Epithelial cell of prostate (primary cell): ENCODE measurements around the gene TSSK6.
A peak's percentile ranks its signal among the peaks of the same experiment; 100 is the strongest.

ENCODE experiments used
- DNase-seq: peaks from one replicate; pipeline ENCODE4 v3.0.0-alpha.2; 2011; ENCODE audit warnings: low read depth, low spot score
- H3K27ac ChIP-seq: fragments of 450-650 bp; 2 replicates; pipeline ENCODE4 v1.5.1; 2017; ENCODE audit warnings: mild to moderate bottlenecking

Gene TSSK6

DNA sequence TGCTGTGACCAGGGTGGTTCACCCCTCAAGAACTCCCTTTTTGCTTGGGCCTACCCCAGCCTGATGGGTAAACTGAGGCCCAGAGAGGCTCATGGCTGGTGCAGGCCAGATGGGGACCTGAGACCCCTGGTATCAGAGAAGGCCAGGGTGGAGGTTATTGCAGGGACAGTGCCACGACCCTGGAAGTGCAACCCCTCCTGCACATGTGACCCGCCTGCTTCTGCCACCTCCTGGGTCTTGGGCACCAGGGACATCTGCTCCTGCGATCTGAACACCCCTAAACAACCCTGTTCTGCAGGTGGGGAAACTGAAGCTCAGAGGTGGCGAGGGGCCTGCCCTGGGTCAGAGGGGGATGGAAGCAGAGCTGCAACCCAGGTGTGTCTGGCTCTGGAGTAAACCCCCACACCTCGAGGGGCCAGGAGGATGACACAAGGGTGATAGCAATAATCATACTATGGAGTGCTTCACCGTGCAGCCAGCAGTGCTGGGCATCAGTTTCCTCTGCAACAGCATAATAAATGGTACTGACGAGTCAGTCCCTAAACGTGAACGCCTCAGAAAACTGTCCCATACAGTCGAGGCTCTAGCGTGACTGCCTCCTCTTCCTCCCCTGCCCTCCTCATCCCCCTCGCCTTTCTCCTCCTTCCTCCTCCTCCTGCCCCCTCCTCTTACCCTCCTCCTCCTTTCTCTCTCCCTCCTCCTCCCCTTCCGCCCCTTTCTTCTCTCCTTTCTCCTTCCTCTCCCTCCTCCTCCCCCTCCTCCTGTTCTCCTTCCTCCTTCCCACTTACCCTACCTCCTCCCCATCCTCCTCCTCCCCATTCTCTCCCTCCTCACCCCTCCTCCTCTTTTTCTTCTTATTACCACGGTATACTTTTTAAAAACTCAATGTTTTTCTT, 17.7 kb upstream of the TSSK6 start:
- no peak overlapping the region for H3K27ac ChIP-seq
- no peak for DNase-seq

DNA sequence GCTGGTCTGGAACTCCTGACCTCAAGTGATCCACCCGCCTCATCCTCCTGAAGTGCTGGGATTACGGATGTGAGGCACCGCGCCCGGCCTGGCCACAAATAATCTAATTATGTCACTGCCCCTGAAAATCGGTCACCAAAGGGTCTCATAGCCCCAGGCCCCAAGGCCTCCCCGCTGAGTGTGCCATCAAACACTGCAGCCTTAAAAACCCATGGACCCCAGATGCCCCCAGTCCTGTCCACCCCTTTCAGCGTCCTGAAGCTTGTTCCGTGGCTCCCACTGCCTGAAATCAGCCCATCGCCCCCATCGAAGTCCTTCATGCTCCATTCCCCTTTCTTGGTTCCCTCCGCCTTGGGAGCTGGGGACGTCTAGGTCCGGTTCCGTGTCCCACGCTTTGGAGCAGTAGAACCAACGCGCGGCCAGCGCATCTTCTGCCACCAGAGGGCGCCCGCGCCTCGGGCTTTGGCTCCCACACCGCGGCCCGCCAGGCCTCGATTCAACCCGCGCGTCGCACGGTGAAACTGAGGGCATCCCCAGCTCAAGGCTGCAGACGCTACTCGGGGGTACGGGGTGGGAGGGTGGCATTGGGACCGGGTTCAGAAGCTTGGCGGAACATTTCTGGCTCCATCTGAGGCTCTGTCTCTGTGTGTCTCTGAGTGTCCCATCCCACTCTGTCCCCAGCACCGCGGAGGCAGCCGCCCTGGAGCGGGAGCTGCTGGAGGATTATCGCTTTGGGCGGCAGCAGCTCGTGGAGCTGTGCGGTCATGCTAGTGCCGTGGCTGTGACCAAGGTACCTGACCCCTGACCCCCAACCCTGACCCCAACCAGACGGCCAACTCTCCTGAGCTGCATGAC, 16.8 kb upstream of the TSSK6 start:
- no peak for DNase-seq
- no peak overlapping the region for H3K27ac ChIP-seq

DNA sequence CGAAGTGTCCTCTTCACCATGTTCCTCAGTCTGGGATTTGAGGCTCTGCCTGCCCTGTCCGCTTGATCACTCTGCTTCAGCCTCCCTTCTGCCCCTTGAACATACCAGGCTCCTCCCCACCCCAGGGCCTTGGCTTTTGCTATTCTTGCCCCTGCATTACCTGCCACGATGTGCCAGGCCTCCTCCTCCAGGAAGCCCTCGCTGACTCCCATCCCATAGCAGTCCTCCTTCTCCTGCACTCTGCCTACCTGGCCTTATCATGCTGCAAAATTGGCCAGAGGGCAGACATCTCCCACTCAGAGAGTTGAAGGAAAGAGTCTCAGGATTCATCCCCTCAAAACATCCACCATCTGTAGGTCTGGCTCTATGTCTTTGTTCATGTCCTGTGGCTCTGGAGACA, 15.5 kb upstream of the TSSK6 start:
- no peak for DNase-seq

DNA sequence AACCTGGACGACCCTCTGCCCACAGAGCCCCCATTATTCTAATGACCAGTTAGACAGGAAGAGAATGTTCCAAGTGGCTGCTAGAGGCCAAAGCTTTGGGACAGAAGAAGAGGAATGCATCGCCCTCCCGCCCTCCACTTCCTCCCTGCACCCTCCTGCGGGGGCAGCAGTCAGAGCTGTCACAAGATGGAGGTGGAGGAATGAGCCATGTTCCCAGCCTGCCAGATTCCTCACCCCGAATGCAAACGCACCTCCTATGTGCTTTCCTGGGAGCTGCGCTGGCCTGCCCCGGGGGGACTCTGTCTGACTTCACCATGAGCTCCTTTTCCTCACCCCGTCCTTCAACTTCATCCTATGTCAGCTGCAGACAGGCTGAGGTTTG, 15.1 kb upstream of the TSSK6 start:
- no peak overlapping the region for H3K27ac ChIP-seq
- DNase-seq, result no peak

More for the DNA sequence above, 15.5 kb upstream of the TSSK6 start:
- no peak overlapping the region for H3K27ac ChIP-seq

DNA sequence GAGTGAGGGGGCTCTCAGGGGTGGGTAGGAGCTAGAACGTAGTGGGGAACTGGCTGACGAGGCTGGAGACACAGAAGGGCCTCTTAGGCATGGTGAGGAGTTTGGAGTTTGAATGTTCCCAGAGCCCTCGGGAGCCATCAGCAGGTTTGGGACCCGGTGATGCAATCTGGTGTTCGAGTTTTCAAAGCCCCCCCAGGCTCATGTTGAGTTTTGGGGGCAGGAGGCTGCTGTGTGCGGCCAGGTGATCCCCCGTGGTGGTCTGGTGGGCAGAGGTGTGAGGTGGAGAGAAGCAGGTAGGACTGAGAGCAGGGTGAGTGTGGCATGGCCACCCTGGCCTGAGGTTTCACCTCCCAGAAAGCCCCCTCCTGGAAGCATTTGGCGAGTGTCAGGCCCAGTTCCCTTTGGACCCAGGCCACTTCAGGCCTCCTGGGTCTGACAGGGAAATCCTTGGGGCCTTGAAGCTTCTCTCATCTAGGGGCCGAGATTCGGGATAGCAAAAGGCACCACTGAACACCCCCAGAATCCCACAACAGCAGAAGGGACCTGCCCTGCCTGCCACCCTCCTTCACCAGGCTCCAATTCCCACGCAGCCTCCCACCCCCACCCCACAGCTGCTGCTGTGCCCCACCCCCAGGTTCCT, 14.6 kb upstream of the TSSK6 start:
- no peak for DNase-seq
- H3K27ac ChIP-seq, result no peak overlapping the region

DNA sequence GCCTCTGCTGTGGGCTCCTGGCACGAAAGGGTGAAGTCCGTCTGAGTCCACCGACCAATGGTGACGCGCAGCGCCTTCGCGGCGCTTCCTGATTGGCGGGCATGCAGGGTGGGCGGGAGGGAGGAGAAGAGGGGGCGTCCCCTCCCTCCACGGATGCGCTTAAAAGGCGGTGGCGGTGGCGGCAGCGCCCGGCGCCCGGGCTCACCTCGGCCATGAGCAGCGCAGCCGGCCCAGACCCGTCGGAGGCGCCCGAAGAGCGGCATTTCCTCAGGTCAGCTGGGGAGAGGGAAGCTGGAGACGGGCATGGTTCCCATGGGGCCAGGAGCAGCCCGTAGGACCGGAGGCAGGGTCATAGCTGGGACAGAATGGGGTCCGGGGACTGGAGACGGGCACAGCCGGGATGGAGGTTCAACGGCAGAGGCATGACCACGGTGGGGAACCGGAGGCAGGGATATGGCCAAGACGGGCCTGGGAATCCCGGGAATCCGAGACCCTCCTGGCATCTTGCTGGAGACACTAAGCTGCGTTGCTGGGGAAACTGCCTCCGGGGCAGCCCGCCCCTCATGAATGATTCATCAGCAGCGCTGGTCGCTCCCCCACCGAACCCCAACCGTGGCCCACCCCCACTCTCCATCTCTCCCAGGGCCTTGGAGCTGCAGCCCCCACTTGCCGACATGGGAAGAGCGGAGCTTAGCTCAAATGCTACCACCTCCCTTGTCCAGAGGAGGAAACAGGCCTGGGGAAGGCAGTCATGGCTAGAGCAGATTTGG, 13.6 kb upstream of the TSSK6 start, which contains the start of gene YJEFN3:
Gene YJEFN3, plus strand, starts transcription at position 191 of the 770 bp plus-strand sequence. Its CDS starts 22 bp downstream, at position 213.
- DNase-seq, result no peak
- no peak within 1 kb of the TSS for H3K27ac ChIP-seq

DNA sequence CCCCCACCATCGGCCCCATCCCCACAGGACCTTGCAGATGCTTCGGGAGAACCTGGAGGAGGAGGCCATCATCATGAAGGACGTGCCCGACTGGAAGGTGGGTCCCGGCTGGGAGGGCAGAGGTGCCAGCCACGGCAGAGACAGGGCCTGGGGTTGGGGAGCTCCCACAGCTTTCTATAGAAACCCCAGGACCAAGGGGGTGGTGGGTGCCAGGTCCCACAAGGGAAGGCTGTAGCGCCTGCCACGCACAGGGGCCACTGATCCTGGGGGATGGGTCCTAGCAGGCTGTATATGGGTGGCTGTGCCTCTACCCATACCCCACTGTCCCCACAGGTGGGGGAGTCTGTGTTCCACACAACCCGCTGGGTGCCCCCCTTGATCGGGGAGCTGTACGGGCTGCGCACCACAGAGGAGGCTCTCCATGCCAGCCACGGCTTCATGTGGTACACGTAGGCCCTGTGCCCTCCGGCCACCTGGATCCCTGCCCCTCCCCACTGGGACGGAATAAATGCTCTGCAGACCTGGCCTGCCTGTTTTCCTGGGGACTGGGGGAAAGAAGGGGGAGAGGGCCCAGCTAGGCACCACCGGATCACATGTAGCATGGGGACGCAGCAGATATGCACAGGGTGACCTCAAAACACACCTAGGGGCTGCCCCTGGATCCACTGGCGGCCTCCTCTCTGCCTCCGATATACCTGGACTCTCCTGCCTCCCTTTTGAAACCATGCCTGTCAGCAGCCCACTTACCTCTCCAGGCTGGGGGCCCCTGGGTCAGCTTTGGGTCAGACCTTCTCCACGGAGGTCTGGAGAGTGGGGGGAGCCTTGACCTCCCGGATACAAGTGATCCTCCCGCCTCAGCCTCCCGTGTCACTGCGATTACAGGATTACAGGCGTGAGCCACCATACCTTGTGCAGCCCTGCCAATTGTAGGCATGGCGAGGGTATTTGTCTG, 12.6 kb upstream of the TSSK6 start:
- no peak overlapping the region for H3K27ac ChIP-seq
- no peak for DNase-seq

DNA sequence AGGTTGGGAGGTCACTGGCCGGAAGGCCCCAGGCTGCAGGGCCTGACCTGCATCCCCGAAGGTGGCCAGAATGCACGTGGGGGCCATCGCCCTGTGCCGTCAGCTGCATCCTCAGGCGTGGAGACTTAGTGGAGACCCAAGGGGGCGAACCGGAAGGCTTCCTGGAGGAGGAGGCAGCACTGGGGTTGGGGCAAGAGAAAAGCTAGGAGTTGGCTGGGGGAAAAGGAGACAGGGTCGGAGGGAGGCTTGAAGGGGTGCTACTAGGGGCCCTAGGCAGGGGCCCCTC, 12.0 kb upstream of the TSSK6 start:
- DNase-seq, result no peak
- H3K27ac ChIP-seq, result no peak overlapping the region

DNA sequence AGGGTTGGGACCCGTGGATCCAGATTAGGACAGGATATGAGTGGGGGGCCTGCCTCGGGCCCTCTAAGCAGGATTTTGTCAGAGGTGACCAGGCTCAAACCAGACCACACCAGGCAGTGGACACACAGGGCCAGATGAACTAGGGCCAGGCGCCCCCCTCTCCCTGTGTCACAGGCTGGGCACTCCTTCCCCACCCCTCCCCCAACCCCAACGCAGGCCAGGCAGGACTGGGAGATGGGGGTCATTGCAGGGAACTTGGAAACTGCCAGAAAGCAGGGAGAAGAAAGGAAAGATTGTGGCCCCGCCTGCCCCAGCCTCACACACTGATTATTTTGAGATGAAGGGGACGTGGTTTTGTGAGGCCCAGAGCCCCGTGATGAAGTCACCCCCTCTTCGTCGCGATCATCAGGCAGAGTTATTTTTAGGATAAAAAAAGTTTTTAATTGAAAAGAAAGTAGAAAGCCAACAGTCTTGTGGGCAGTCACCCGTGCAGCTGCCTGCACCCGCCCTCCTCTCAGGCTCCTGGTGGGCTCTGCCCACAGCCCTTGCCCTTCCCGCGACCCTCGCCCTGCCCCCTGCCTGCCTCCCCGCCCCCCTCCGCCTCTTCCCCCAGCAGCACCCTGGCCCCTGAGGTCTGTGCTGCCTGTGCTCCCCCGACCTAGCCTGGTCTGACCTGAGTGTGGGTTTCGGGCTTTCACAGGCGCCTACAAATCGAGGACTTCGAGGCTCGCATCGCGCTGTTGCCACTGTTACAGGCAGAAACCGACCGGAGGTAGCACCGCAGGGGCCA, 11.4 kb upstream of the TSSK6 start:
- no peak overlapping the region for H3K27ac ChIP-seq
- DNase-seq, result no peak

DNA sequence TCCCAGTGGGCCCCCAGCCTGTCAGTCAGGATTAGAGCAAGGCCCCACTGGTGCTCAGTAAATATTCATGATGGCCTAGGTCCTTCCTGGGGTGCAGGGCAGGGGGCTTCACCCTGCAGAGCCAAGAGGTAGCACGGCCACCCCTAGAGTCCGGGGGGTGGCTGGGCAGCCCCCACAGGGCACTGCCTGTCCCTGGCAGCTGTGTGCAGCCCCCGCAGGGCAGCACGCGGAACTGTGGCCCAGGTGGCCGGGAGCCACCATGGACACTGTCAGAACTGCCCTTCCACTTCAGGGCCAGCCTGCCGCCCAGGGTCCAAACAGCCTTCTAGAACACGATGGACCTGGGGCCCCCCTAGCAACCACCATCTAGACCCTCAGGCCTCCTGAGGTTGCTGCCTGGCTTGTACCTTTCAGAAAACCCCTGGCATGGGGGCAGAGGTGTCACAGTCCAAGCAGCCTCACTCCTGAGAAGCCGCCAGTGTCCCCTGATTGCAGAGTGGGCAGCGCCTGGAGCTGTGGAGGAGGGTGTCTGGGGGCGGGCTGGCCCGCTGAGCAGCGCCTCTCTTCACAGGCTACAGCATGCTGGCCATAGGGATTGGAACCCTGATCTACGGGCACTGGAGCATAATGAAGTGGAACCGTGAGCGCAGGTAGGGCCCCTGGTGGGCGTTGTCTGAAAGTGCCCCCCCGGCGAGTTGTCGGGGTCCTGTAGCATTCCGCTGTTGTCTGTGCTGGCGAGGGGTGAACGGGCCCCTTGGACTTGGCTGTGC, 10.4 kb upstream of the TSSK6 start:
- H3K27ac ChIP-seq, result no peak overlapping the region
- DNase-seq, result no peak

DNA sequence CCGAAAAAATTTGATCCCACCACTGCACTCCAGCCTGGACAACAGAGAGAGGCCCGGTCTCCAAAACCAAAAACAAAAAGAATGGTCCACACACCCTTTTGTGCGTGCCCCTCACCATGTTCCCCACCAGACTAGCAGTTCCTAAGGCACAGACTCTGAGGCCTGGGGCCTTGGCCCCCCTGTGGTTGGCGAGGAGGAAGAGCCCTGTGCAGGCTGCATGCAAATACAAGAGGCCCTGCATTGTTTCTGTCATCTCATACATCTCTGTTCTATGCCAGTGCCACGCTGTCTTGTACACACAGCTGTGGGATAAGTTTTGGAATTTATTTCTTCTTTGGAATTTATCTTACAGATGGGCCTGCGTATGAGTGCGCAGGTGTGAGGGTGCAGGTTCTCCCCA, 8.7 kb upstream of the TSSK6 start:
- H3K27ac ChIP-seq, result no peak overlapping the region
- no peak for DNase-seq

DNA sequence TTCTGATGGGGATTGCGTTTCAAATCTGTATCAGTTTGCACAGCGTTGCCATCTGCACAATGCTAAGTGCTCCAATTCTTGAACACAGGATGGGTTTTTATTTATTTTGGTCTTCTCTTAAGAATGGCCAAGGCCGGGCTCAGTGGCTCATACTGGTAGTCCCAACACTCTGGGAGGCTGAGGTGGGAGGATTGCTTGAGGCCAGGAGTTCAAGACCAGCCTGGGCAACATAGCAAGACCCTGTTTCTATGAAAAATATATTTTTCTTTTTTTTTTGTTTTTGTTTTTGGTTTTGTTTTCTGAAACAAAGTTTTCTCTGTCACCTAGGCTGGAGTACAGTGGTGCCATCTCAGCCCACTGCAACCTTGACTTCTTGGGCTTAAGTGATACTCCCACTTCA, 7.8 kb upstream of the TSSK6 start:
- no peak overlapping the region for H3K27ac ChIP-seq
- no peak for DNase-seq

DNA sequence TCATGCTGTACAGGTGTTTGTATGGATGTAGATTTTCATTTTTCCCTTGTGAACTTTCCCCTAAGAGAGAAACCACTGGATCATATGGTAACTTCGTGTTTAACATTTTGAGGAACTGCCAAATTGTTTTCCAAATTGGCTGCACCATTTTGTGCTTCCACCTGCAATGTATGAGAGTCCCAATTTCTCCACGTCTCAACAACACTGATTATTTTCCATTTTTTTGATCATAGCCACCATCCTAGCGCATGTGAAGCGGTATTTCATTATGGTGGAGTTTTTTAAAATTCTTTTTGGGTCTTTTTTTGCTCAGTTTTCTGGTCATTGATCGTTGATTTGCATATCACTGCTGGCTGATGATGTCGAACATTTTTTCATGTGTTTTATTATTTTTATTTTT, 5.6 kb upstream of the TSSK6 start:
- no peak overlapping the region for H3K27ac ChIP-seq
- DNase-seq, result no peak

DNA sequence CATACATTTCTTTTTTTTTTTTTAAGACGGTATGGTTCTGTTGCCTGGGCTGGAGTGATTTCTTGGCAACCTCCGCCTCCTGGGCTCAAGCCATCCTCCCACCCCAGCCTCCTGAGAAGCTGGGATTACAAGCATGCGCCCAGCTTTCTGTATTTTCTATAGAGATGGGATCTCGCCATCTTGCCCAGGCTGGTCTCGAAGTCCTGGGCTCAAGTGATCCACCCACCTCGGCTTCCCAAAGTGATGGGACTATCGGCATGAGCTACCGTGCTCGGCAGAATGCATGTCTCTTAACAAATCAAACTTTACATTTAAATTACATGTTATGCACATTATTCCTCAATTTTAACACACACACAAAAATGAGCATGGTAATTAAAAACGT, 1.9 kb upstream of the TSSK6 start:
- no peak overlapping the region for H3K27ac ChIP-seq

DNA sequence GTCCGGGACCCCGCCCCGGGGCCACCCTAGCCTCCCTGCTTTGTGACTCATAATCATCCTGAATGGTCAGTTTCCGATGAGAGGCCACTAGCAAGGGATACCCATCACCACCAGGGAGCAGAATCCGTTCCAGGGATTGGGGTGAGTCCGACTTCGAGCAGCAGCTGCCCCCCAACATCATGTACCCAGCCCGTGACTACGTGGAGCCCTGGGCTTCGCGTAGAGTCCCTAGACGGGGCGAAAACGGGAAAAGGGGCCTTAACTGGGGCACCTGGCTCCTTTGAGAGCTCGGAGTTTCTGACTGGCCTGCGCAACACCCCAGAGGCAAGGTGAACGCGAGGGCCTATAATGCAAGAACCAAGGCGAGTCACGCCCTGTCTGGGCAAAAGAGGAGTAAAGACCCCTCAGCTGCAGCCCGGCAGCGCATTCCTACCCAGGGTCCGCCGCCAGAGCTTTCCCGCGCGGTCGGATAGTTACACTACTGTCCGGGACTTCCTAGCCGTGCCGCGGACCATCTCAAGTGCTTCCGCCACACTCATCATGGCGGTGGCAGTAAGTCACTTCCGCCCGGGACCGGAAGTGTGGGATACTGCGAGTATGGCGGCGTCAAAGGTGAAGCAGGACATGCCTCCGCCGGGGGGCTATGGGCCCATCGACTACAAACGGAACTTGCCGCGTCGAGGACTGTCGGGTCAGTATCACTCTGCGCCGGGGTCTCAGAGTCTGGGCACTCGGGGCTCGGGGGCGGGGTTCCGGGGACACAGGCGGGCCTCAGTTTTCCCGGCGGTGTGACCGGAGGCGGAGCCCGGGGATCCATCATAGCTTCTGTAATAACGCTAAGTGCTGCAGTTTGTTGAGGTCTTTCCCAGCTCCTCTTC, 533 bp upstream of the TSSK6 start, which contains the start of gene NDUFA13:
Gene NDUFA13, plus strand, starts transcription at position 584 of the 878 bp plus-strand sequence. Its CDS starts 14 bp downstream, at position 598.
- H3K27ac ChIP-seq, result peak within 1 kb of the TSS; percentile 65
- peak; percentile 50 for DNase-seq

More for the DNA sequence above, 1.9 kb upstream of the TSSK6 start:
- DNase-seq, result no peak

DNA sequence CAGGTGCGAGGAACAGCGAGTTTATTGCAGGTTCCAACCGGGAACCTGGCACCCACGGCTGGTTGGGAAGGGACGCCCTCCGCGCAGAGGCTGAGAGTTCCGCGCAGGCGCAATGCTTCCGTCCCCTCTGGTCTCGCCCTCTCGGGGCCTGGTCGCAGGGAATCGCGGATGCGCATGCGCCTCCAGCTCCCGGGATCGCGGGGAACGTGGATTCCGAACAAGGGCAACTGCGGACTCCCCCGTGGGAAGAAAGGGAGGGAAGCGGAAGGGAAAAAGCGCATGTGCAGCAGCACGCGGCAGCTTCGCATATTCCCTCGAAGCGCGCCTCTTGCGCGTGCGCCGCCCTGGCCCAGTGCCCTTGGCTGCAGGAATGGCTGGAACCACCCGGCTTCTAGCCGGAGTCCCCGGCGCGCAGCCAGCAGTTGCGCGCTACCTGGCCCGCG, 1.1 kb downstream of the TSSK6 start:
- no peak overlapping the region for H3K27ac ChIP-seq
- no peak for DNase-seq

DNA sequence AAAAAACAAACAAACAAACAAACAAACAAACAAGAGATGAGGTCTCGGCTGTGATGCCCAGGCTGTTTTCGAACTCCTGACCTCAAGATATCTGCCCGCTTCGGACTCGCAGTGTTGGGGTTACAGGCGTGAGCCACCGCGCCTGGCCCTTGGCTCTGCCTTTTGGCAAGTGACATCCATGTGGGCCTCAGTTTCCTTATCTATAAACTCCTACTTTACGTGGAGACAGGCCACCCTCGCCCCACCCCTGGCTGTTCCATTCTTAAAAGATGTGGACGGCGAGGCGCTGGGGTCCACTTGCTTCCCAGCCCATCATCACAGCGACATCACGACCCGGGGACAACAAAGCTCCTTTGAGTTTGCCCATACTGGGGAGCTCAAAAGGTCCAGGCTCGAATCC, 1.7 kb downstream of the TSSK6 start:
- H3K27ac ChIP-seq, result no peak overlapping the region
- DNase-seq, result no peak
